Cardiac muscle cell (in vitro differentiated cells and primary cell): Measurements from ENCODE around the gene LRP5. TPM values are rescaled to one million over a fixed set of nuclear protein-coding genes. Genes with fewer than 3 reads are reported as not detected.

Experiments used
- DNase-seq, 2 donors: peaks; one replicate each; pipeline versions ENCODE4 v3.0.0 to v3.0.0-alpha.2; 2010 to 2017; ENCODE audit warnings: low read depth in 1 of 2, low spot score in 1 of 2
- H3K27ac ChIP-seq: fragments of 200-600 bp; sonication (generic); 2 replicates; pipeline ENCODE4 v1.5.1; 2016
- H3K27me3 ChIP-seq: fragments of 200-600 bp; sonication (generic); 2 replicates; pipeline ENCODE4 v1.6.0; 2016; ENCODE audit warnings: control low read depth
- H3K36me3 ChIP-seq: fragments of 200-600 bp; sonication (generic); 2 replicates; pipeline ENCODE4 v1.5.1; 2016; ENCODE audit warnings: control low read depth
- H3K4me1 ChIP-seq: fragments of 200-600 bp; sonication (generic); 2 replicates; pipeline ENCODE4 v1.8.1; 2017; ENCODE audit warnings: low read depth, mild to moderate bottlenecking, mixed run types
- H3K4me3 ChIP-seq: fragments of 200-600 bp; sonication (generic); 2 replicates; pipeline ENCODE4 v1.5.1; 2016; ENCODE audit warnings: mild to moderate bottlenecking
- H3K9me3 ChIP-seq: fragments of 200-600 bp; sonication (generic); 2 replicates; pipeline ENCODE4 v1.5.1; 2017; ENCODE audit warnings: low read depth, mild to moderate bottlenecking, control low read depth
- CTCF ChIP-seq: IDR thresholded peaks from 2 replicates; pipeline ENCODE4 v1.5.1; 2012; ENCODE audit warnings: low read depth, mild to moderate bottlenecking, low read length
- polyA plus RNA-seq: library from polyadenylated mRNA; unstranded; fragments of >200 nt; fragmentation: Nextera tagmentation; extraction: Ambion mirVana; gene quantifications from 2 replicates; pipeline ENCODE4 v1.2.1, GENCODE V29; 2016
- total RNA-seq: library from RNA; depleted of rRNA; stranded (reverse); fragments of >200 nt; gene quantifications from 2 replicates; pipeline ENCODE4 v1.2.3, GENCODE V29; 2016

LRP5 gene
- total and polyA plus RNA-seq, 2 experiments from 2014 or later: 29.1 to 245 TPM

GRCh38 chr11:68353669-68354068, 41.3 kb downstream of the LRP5 start:
- Histone ChIP-seq H3K27ac (peak overlapping the region; percentile 14), H3K4me3 (no peak overlapping the region), H3K36me3 (peaks cover 4% of the 10 kb centered on the region), H3K27me3 (no peaks in the 10 kb centered on the region), H3K9me3 (no peaks in the 10 kb centered on the region), H3K4me1 (no peaks in the 10 kb centered on the region)
- DNase-seq: no peak
- no peak for TF ChIP-seq CTCF

- TF ChIP-seq CTCF: peak; percentile 6
- peak in 1 of 2 donors; percentile 97 for DNase-seq
- H3K27me3 ChIP-seq: no peaks in the 10 kb centered on the region
- no peak overlapping the region for H3K4me3 ChIP-seq
- no peaks in the 10 kb centered on the region for H3K9me3 ChIP-seq
- no peaks in the 10 kb centered on the region for H3K4me1 ChIP-seq
- peaks cover 4% of the 10 kb centered on the region for H3K36me3 ChIP-seq
- H3K27ac ChIP-seq: peak overlapping the region; percentile 14
Observed at GRCh38 chr11:68354148-68354872, 41.9 kb downstream of the LRP5 start.

GRCh38 chr11:68355471-68355870, 43.1 kb downstream of the LRP5 start:
- Histone ChIP-seq H3K4me1 (no peaks in the 10 kb centered on the region), H3K9me3 (no peaks in the 10 kb centered on the region), H3K4me3 (no peak overlapping the region), H3K27me3 (no peaks in the 10 kb centered on the region), H3K27ac (no peak overlapping the region), H3K36me3 (peaks cover 4% of the 10 kb centered on the region)
- TF ChIP-seq CTCF: no peak
- no peak for DNase-seq

DNA sequence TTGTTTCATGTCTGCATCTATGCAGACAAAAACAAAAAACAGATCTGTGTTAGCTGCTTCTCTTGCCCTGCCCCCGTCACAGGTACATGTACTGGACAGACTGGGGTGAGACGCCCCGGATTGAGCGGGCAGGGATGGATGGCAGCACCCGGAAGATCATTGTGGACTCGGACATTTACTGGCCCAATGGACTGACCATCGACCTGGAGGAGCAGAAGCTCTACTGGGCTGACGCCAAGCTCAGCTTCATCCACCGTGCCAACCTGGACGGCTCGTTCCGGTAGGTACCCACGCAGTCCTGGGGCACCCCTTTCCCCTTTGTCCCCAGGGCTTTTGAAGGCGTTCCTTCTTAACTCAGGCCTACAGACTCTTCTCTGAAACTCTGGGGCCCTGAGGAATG, 45.2 kb downstream of the LRP5 start:
- Histone ChIP-seq H3K27ac (no peak overlapping the region), H3K27me3 (no peaks in the 10 kb centered on the region), H3K4me3 (no peak overlapping the region), H3K36me3 (peaks cover 4% of the 10 kb centered on the region), H3K9me3 (no peaks in the 10 kb centered on the region), H3K4me1 (no peaks in the 10 kb centered on the region)
- TF ChIP-seq CTCF: no peak
- no peak for DNase-seq

DNA sequence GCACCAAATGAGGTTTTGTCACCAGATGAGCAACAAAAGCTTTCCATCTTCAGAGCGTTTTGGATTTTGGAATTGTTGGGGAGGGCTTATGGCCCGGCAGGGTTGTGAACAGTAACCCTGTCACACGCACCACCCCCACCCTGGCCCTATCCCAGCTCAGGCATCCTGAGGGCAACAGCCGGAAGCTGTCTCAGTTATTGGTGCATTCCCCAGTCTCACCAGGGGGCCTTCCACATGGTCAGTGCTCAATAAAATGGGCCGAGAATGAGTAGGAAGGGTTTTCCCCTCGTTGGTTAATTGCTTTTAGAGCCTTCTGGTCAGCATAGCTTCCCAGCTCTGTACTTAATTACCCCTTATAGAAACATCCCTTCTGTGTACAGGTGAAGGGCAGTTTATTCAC, 46.0 kb downstream of the LRP5 start:
- no peak for TF ChIP-seq CTCF
- DNase-seq: peak in 1 of 2 donors; percentile 32
- no peaks in the 10 kb centered on the region for H3K27me3 ChIP-seq
- H3K36me3 ChIP-seq: peaks cover 4% of the 10 kb centered on the region
- no peak overlapping the region for H3K4me3 ChIP-seq
- H3K9me3 ChIP-seq: no peaks in the 10 kb centered on the region
- H3K27ac ChIP-seq: no peak overlapping the region
- no peaks in the 10 kb centered on the region for H3K4me1 ChIP-seq
